ENCODE data around the gene CUBN. TPM values are rescaled to one million over a fixed set of nuclear protein-coding genes. Genes with fewer than 3 reads are reported as not detected.

The CUBN gene
- total RNA-seq, 1 experiment from 2014 or later = not detected

GRCh38 chr10:17092986-17093803 is 36.4 kb downstream of the CUBN start:
- H3K79me2 ChIP-seq (ENCODE audit: low read length) = no peaks in the 10 kb centered on the region
- no peak overlapping the region for H3K4me3 ChIP-seq (ENCODE audit: low read length)
- no peaks in the 10 kb centered on the region for H3K4me1 ChIP-seq (ENCODE audit: low read length)

GRCh38 chr10:17092216-17092944 is 37.2 kb downstream of the CUBN start:
- H3K9me3 ChIP-seq (ENCODE audit: low read length) = no peaks in the 10 kb centered on the region
- DNase-seq = no peak

More at GRCh38 chr10:17092986-17093803, 36.4 kb downstream of the CUBN start:
- H2AFZ ChIP-seq (ENCODE audit: low read length) = no peak overlapping the region
- no peak overlapping the region for H3K27ac ChIP-seq (ENCODE audit: low read length)
- no peaks in the 10 kb centered on the region for H3K9me3 ChIP-seq (ENCODE audit: low read length)
- no peak for DNase-seq
- H3K4me2 ChIP-seq (ENCODE audit: low read depth, low read length, poor library complexity, severe bottlenecking) = no peak overlapping the region
- no peaks in the 10 kb centered on the region for H3K36me3 ChIP-seq (ENCODE audit: insufficient read depth, low read length)
- no peak overlapping the region for H3K9ac ChIP-seq (ENCODE audit: low read length)
- no peaks in the 10 kb centered on the region for H3K9me2 ChIP-seq (replicated peaks; ENCODE audit: insufficient read depth, low read length)
- no peaks in the 10 kb centered on the region for H3K27me3 ChIP-seq (ENCODE audit: low read length)
- no peaks in the 10 kb centered on the region for H4K20me1 ChIP-seq (ENCODE audit: insufficient read depth, low read depth, low read length)

GRCh38 chr10:17088118-17088806 is 41.3 kb downstream of the CUBN start:
- no peaks in the 10 kb centered on the region for H3K9me2 ChIP-seq (replicated peaks; ENCODE audit: insufficient read depth, low read length)
- H3K27me3 ChIP-seq (ENCODE audit: low read length) = no peaks in the 10 kb centered on the region
- H3K27ac ChIP-seq (ENCODE audit: low read length) = no peak overlapping the region
- no peaks in the 10 kb centered on the region for H3K4me1 ChIP-seq (ENCODE audit: low read length)
- no peaks in the 10 kb centered on the region for H3K36me3 ChIP-seq (ENCODE audit: insufficient read depth, low read length)
- H3K4me2 ChIP-seq (ENCODE audit: low read depth, low read length, poor library complexity, severe bottlenecking) = no peak overlapping the region
- no peak overlapping the region for H3K9ac ChIP-seq (ENCODE audit: low read length)
- no peak overlapping the region for H3K4me3 ChIP-seq (ENCODE audit: low read length)
- DNase-seq = no peak
- no peaks in the 10 kb centered on the region for H4K20me1 ChIP-seq (ENCODE audit: insufficient read depth, low read depth, low read length)
- H2AFZ ChIP-seq (ENCODE audit: low read length) = no peak overlapping the region
- H3K79me2 ChIP-seq (ENCODE audit: low read length) = no peaks in the 10 kb centered on the region
- H3K9me3 ChIP-seq (ENCODE audit: low read length) = no peaks in the 10 kb centered on the region

More at GRCh38 chr10:17092216-17092944, 37.2 kb downstream of the CUBN start:
- no peaks in the 10 kb centered on the region for H3K4me1 ChIP-seq (ENCODE audit: low read length)
- H3K4me3 ChIP-seq (ENCODE audit: low read length) = no peak overlapping the region
- H3K9me2 ChIP-seq (replicated peaks; ENCODE audit: insufficient read depth, low read length) = no peaks in the 10 kb centered on the region
- H2AFZ ChIP-seq (ENCODE audit: low read length) = no peak overlapping the region
- H3K36me3 ChIP-seq (ENCODE audit: insufficient read depth, low read length) = no peaks in the 10 kb centered on the region
- no peaks in the 10 kb centered on the region for H3K27me3 ChIP-seq (ENCODE audit: low read length)
- H4K20me1 ChIP-seq (ENCODE audit: insufficient read depth, low read depth, low read length) = no peaks in the 10 kb centered on the region
- no peak overlapping the region for H3K9ac ChIP-seq (ENCODE audit: low read length)
- no peak overlapping the region for H3K27ac ChIP-seq (ENCODE audit: low read length)
- H3K79me2 ChIP-seq (ENCODE audit: low read length) = no peaks in the 10 kb centered on the region
- H3K4me2 ChIP-seq (ENCODE audit: low read depth, low read length, poor library complexity, severe bottlenecking) = no peak overlapping the region

GRCh38 chr10:17086865-17087367 is 42.7 kb downstream of the CUBN start:
- no peak overlapping the region for H3K4me3 ChIP-seq (ENCODE audit: low read length)
- no peak overlapping the region for H3K4me2 ChIP-seq (ENCODE audit: low read depth, low read length, poor library complexity, severe bottlenecking)
- DNase-seq = no peak
- no peak overlapping the region for H3K27ac ChIP-seq (ENCODE audit: low read length)
- H2AFZ ChIP-seq (ENCODE audit: low read length) = no peak overlapping the region
- H3K79me2 ChIP-seq (ENCODE audit: low read length) = no peaks in the 10 kb centered on the region
- H4K20me1 ChIP-seq (ENCODE audit: insufficient read depth, low read depth, low read length) = no peaks in the 10 kb centered on the region
- no peak overlapping the region for H3K9ac ChIP-seq (ENCODE audit: low read length)
- no peaks in the 10 kb centered on the region for H3K9me2 ChIP-seq (replicated peaks; ENCODE audit: insufficient read depth, low read length)
- H3K36me3 ChIP-seq (ENCODE audit: insufficient read depth, low read length) = no peaks in the 10 kb centered on the region
- H3K4me1 ChIP-seq (ENCODE audit: low read length) = no peaks in the 10 kb centered on the region
- no peaks in the 10 kb centered on the region for H3K27me3 ChIP-seq (ENCODE audit: low read length)
- H3K9me3 ChIP-seq (ENCODE audit: low read length) = no peaks in the 10 kb centered on the region

GRCh38 chr10:17085011-17085725 is 44.4 kb downstream of the CUBN start:
- Histone ChIP-seq H3K79me2 (ENCODE audit: low read length) (no peaks in the 10 kb centered on the region), H4K20me1 (ENCODE audit: insufficient read depth, low read depth, low read length) (no peaks in the 10 kb centered on the region), H3K9me3 (ENCODE audit: low read length) (no peaks in the 10 kb centered on the region), H3K27me3 (ENCODE audit: low read length) (no peaks in the 10 kb centered on the region), H3K4me1 (ENCODE audit: low read length) (no peaks in the 10 kb centered on the region), H3K9me2 (replicated peaks; ENCODE audit: insufficient read depth, low read length) (no peaks in the 10 kb centered on the region), H3K9ac (ENCODE audit: low read length) (no peak overlapping the region), H2AFZ (ENCODE audit: low read length) (no peak overlapping the region), H3K4me2 (ENCODE audit: low read depth, low read length, poor library complexity, severe bottlenecking) (no peak overlapping the region), H3K4me3 (ENCODE audit: low read length) (no peak overlapping the region), H3K27ac (ENCODE audit: low read length) (no peak overlapping the region), H3K36me3 (ENCODE audit: insufficient read depth, low read length) (no peaks in the 10 kb centered on the region)
- no peak for DNase-seq

GRCh38 chr10:17084258-17084657 is 45.4 kb downstream of the CUBN start:
- Histone ChIP-seq H3K4me1 (ENCODE audit: low read length) (no peaks in the 10 kb centered on the region), H3K79me2 (ENCODE audit: low read length) (no peaks in the 10 kb centered on the region), H2AFZ (ENCODE audit: low read length) (no peak overlapping the region), H3K9ac (ENCODE audit: low read length) (no peak overlapping the region), H3K27ac (ENCODE audit: low read length) (no peak overlapping the region), H3K4me3 (ENCODE audit: low read length) (no peak overlapping the region), H4K20me1 (ENCODE audit: insufficient read depth, low read depth, low read length) (no peaks in the 10 kb centered on the region), H3K9me2 (replicated peaks; ENCODE audit: insufficient read depth, low read length) (no peaks in the 10 kb centered on the region), H3K4me2 (ENCODE audit: low read depth, low read length, poor library complexity, severe bottlenecking) (no peak overlapping the region), H3K27me3 (ENCODE audit: low read length) (no peaks in the 10 kb centered on the region), H3K9me3 (ENCODE audit: low read length) (no peaks in the 10 kb centered on the region), H3K36me3 (ENCODE audit: insufficient read depth, low read length) (no peaks in the 10 kb centered on the region)
- DNase-seq = no peak

GRCh38 chr10:17081431-17081830 is 48.2 kb downstream of the CUBN start:
- Histone ChIP-seq H3K79me2 (ENCODE audit: low read length) (no peaks in the 10 kb centered on the region), H2AFZ (ENCODE audit: low read length) (no peak overlapping the region), H3K9me2 (replicated peaks; ENCODE audit: insufficient read depth, low read length) (no peaks in the 10 kb centered on the region), H3K27me3 (ENCODE audit: low read length) (no peaks in the 10 kb centered on the region), H3K27ac (ENCODE audit: low read length) (no peak overlapping the region), H3K9ac (ENCODE audit: low read length) (no peak overlapping the region), H4K20me1 (ENCODE audit: insufficient read depth, low read depth, low read length) (no peaks in the 10 kb centered on the region), H3K9me3 (ENCODE audit: low read length) (no peaks in the 10 kb centered on the region), H3K4me2 (ENCODE audit: low read depth, low read length, poor library complexity, severe bottlenecking) (no peak overlapping the region), H3K36me3 (ENCODE audit: insufficient read depth, low read length) (no peaks in the 10 kb centered on the region), H3K4me3 (ENCODE audit: low read length) (no peak overlapping the region), H3K4me1 (ENCODE audit: low read length) (no peaks in the 10 kb centered on the region)
- DNase-seq = no peak
